Mesothelial cell of epicardium (in vitro differentiated cells): Measurements from ENCODE around the gene ZNF837. TPM values are rescaled to one million over a fixed set of nuclear protein-coding genes. Genes with fewer than 3 reads are reported as not detected.

Experiments used
- DNase-seq, 2 experiments: peaks; one replicate each; pipeline ENCODE4 v3.0.0; 2021; ENCODE audit warnings: low spot score in 2 of 2; ENCODE audit not compliant: unreplicated experiment in 2 of 2
- H3K27ac Mint-ChIP-seq: 2 replicates; pipeline ENCODE4 v1.8.0; 2021; ENCODE audit warnings: mixed read lengths
- H3K27me3 Mint-ChIP-seq: 2 replicates; pipeline ENCODE4 v1.8.0; 2021; ENCODE audit warnings: low read depth, mixed read lengths
- H3K36me3 Mint-ChIP-seq: 2 replicates; pipeline ENCODE4 v1.8.0; 2021; ENCODE audit warnings: mixed read lengths
- H3K4me1 Mint-ChIP-seq: 2 replicates; pipeline ENCODE4 v1.8.0; 2021; ENCODE audit warnings: mixed read lengths
- H3K4me3 Mint-ChIP-seq: 2 replicates; pipeline ENCODE4 v1.8.0; 2021; ENCODE audit warnings: mild to moderate bottlenecking, moderate library complexity, mixed read lengths
- H3K9me3 Mint-ChIP-seq: 2 replicates; pipeline ENCODE4 v1.8.0; 2021; ENCODE audit warnings: mixed read lengths
- total RNA-seq: library from RNA; stranded (reverse); gene quantifications from 3 replicates; pipeline ENCODE4 v1.2.1, GENCODE V29; 2021
- TF ChIP-seq, protein P1 (sequence below): fragments of 200-600 bp; sonication (generic); IDR thresholded peaks from one replicate; pipeline ENCODE4 v1.5.0; 2021; ENCODE audit warnings: antibody characterized with exemption; ENCODE audit not compliant: unreplicated experiment

ZNF837 gene
- total RNA-seq, 1 donor from 2014 or later: 3.9 TPM

DNA sequence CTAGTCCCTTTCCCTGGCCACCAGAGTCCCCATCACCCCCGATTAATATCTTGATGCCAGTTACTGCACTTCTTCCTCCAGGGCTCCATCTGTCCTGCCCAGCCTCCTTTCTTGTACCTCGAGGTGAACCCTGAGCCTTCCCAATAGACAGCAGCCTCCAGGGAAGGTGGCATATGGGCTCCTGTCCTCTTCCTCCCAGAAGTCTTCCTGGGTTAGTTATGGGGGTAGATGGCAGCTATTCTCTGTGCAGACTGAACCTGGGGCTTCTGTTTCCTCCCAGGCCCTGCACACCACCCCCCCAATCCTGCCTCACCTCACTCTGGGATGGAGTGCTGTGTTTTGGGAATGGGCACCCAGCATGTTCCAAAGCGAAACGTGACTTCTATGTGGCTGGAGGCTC is 17.3 kb upstream of the ZNF837 start:
- DNase-seq: no peak
- Mint-ChIP-seq H3K4me1 (peaks cover 16% of the 10 kb centered on the region), H3K27me3 (peaks cover 20% of the 10 kb centered on the region), H3K36me3 (peaks cover 14% of the 10 kb centered on the region), H3K9me3 (no peaks in the 10 kb centered on the region), H3K27ac (no peak overlapping the region), H3K4me3 (no peak overlapping the region)
- TF ChIP-seq, protein P1, sequence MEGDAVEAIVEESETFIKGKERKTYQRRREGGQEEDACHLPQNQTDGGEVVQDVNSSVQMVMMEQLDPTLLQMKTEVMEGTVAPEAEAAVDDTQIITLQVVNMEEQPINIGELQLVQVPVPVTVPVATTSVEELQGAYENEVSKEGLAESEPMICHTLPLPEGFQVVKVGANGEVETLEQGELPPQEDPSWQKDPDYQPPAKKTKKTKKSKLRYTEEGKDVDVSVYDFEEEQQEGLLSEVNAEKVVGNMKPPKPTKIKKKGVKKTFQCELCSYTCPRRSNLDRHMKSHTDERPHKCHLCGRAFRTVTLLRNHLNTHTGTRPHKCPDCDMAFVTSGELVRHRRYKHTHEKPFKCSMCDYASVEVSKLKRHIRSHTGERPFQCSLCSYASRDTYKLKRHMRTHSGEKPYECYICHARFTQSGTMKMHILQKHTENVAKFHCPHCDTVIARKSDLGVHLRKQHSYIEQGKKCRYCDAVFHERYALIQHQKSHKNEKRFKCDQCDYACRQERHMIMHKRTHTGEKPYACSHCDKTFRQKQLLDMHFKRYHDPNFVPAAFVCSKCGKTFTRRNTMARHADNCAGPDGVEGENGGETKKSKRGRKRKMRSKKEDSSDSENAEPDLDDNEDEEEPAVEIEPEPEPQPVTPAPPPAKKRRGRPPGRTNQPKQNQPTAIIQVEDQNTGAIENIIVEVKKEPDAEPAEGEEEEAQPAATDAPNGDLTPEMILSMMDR: no peak

DNA sequence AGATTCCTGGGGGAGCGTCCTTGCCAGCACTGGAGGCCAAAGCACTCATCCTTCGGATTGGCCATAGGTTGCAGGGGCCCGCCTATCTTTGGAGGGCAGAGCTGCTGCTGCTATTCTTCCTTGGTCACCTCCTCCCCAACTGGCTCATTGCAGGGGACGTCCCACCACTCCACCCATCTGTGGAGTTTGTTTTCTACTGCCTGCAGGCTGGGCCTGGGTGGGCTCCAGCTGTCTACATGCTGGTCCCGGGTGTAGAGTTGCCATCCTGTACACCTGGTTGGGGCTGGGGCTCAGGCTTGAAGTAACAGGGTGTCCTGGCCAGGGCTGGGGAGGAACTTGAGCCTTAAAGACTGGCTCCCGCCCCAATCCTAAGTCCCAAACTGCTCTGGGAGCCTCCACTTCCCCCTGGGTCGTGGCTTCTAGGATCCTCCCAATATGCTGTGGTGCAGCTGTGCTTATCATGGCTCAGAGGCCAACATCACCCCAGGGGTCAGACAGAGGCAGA is 16.8 kb upstream of the ZNF837 start:
- Mint-ChIP-seq H3K27ac (no peak overlapping the region), H3K27me3 (peaks cover 20% of the 10 kb centered on the region), H3K4me3 (no peak overlapping the region), H3K36me3 (peaks cover 14% of the 10 kb centered on the region), H3K9me3 (no peaks in the 10 kb centered on the region), H3K4me1 (peaks cover 16% of the 10 kb centered on the region)
- DNase-seq: no peak
- TF ChIP-seq, protein P1: no peak

DNA sequence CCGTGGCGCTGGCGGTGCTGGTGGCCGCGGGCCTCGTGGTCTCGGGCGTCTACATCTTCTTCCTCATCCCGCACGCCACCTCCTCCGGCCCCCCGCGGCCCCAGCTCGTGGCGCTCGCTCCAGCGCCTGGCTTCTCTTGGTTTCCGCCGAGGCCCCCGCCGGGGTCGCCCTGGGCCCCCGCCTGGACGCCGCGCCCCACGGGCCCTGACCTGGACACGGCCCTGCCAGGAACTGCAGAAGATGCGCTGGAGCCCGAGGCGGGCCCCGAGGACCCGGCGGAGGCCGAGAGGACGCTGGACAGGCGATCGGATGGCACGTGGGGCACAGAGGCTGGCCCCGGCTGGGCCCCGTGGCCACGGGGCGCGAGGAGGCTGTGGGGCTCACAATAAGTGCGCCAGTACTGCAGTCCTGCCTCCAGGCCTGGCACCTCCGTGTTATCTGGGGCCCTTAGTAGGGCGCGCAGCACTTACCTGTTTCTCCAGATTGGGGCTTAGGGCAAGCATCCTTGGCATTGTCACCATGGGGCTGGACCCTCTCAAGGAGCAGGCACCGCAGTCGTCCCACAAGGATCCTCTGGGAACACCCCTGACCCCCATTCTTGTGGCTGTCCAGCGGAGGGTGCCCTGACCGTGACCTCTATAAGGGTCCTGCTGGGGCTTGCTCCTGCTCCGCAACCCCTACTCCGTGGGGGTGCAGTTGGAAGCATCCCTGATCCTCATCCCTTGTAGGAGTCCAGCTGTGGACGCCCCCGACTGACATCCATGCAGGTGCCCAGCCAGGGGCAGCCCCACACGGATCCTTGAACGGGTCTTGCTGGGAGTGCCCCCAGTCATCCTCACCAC is 16.1 kb upstream of the ZNF837 start:
- Mint-ChIP-seq H3K9me3 (no peaks in the 10 kb centered on the region), H3K4me1 (peaks cover 16% of the 10 kb centered on the region), H3K27me3 (peaks cover 20% of the 10 kb centered on the region), H3K27ac (no peak overlapping the region), H3K4me3 (no peak overlapping the region), H3K36me3 (peaks cover 14% of the 10 kb centered on the region)
- no peak for DNase-seq
- TF ChIP-seq, protein P1: no peak

DNA sequence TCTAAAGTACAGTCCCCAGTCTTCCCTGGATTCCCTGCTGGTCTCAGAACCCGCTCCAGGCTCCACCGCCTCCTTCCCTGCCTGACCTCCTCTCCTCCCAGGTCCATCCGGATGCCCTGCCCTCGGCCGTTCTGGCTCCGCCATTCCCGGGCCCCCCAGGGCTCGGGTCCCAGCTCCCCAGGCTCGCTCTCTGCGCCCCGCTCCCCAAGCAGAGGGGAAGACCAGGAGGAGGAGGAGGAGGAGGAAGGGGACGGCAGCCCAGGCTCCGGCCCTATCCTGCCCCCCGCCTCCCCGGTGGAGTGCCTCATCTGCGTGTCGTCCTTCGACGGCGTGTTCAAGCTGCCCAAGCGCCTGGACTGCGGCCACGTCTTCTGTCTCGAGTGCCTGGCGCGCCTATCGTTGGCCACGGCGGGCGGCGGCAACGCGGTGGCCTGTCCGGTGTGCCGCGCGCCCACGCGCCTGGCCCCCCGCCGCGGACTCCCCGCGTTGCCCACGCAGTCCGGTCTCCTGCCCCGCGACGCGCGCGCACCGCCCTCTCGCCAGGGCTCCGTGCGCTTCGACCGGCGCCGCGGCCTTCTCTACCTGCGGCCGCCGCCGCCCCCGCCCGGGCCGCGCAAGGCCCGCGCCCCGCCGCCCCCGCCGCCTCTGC is 15.3 kb upstream of the ZNF837 start:
- no peak overlapping the region for H3K4me3 Mint-ChIP-seq
- no peak for DNase-seq
- TF ChIP-seq, protein P1: no peak
- peaks cover 12% of the 10 kb centered on the region for H3K4me1 Mint-ChIP-seq
- H3K36me3 Mint-ChIP-seq: peaks cover 14% of the 10 kb centered on the region
- H3K9me3 Mint-ChIP-seq: no peaks in the 10 kb centered on the region
- no peak overlapping the region for H3K27ac Mint-ChIP-seq
- H3K27me3 Mint-ChIP-seq: peaks cover 20% of the 10 kb centered on the region

DNA sequence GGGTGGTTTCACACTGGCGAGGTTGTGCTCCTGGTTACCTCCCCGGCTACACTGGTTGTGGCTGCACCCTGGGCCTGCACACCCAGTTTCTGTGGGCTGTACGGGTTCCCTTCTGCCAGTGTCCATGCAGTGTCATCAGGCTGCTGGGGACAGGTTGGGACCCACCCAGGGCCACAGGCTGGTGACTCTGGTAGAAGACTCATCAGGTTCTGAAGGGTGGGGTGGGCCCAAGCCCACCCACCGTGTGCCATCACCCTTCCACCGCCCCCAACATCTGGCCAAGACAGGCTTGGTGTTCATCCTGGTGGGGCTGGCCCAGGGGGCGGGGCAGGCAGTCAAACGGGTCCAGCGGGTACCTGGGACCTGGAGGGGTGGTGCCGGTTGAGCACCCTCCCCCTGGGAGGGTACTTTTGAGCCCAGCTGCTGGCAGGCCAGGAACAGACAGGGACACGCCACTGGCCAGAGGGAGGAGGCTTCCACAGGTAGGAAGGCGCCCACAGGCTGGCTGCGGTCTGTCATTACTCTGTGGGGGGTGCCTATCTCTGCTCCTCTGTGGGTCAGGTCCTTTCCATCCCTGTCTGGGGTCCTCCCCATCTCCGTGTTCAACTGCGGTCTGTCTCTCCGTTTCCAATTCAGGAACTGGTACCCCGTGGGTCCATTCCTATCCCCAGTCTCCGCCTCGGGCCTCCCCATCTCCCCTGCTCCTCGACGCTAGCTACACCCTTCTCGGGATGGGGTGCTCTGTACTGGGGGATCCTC is 14.6 kb upstream of the ZNF837 start, which contains the start of gene RNF225:
TSS of gene RNF225 (plus strand) at position 437 of the 759 bp plus-strand sequence. CDS start 434 bp downstream, outside the sequence.
- DNase-seq: no peak

More for the DNA sequence above, 14.6 kb upstream of the ZNF837 start, which contains the start of gene RNF225:
- Mint-ChIP-seq H3K9me3 (no peaks in the 10 kb centered on the region), H3K36me3 (peaks cover 19% of the 10 kb centered on the region), H3K27ac (no peak within 1 kb of the TSS), H3K4me1 (peaks cover 5% of the 10 kb centered on the region), H3K4me3 (no peak within 1 kb of the TSS), H3K27me3 (peaks cover 20% of the 10 kb centered on the region)
- TF ChIP-seq, protein P1: no peak
